ENCODE measurements around the gene ACTG1. TPM values are rescaled to one million over a fixed set of nuclear protein-coding genes. Genes with fewer than 3 reads are reported as not detected.
A peak's percentile ranks its signal among the peaks of the same experiment; 100 is the strongest.

Gene ACTG1
- total RNA-seq, 1 donor, result 10,242 TPM

DNA sequence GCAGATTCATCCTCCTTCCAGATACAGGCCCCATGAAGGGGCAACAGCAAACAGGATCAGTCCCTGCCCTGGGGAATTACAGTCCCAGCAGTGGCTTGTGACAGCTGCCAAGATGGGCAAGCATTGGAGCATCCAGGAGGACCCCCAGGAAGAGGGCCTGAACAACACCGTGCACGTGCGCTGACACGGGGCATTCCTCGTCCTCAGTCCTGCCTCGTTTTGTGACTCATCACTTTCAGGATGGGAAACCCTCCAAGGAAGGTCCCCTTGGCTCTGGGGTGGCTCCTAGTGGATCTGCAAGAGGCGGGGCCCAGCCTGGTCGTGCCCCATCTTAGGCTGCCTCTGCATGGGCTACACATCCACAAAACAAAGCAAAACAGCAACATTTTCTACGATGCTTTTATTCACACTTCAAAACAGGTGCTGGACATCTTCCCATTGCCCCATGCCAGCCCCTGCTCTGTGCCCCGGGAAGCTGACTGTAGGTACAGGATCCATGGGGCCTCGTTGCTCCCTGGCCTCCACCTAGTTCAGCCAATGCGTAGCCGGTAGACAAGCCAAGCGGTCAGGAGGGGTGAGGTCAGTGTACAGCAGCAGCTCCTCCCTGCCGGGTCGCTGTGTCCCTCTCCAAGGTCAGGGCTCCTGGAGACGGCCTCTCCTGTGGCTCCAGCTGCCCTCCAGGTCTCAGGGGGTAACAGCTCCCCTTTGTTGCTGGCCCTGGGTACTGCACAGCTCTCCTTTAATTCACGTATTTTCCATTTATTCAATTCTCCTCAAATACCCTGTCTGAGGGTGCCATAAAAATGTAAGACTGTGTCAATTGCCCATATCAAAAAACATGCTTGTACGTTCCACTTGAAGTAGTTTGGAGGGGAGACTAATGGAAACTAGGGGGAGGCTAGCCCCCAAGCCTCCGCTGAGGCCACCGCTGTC lies 32.2 kb downstream of the ACTG1 start:
- H3K4me3 ChIP-seq (ENCODE audit: low read depth, low read length), result no peak overlapping the region
- DNase-seq (ENCODE audit: low read depth), result peak; percentile 67
- TF ChIP-seq, protein P1, sequence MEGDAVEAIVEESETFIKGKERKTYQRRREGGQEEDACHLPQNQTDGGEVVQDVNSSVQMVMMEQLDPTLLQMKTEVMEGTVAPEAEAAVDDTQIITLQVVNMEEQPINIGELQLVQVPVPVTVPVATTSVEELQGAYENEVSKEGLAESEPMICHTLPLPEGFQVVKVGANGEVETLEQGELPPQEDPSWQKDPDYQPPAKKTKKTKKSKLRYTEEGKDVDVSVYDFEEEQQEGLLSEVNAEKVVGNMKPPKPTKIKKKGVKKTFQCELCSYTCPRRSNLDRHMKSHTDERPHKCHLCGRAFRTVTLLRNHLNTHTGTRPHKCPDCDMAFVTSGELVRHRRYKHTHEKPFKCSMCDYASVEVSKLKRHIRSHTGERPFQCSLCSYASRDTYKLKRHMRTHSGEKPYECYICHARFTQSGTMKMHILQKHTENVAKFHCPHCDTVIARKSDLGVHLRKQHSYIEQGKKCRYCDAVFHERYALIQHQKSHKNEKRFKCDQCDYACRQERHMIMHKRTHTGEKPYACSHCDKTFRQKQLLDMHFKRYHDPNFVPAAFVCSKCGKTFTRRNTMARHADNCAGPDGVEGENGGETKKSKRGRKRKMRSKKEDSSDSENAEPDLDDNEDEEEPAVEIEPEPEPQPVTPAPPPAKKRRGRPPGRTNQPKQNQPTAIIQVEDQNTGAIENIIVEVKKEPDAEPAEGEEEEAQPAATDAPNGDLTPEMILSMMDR (IDR thresholded peaks at IDR 0.05; ENCODE audit: insufficient read depth, low read depth, low read length), result no peak

DNA sequence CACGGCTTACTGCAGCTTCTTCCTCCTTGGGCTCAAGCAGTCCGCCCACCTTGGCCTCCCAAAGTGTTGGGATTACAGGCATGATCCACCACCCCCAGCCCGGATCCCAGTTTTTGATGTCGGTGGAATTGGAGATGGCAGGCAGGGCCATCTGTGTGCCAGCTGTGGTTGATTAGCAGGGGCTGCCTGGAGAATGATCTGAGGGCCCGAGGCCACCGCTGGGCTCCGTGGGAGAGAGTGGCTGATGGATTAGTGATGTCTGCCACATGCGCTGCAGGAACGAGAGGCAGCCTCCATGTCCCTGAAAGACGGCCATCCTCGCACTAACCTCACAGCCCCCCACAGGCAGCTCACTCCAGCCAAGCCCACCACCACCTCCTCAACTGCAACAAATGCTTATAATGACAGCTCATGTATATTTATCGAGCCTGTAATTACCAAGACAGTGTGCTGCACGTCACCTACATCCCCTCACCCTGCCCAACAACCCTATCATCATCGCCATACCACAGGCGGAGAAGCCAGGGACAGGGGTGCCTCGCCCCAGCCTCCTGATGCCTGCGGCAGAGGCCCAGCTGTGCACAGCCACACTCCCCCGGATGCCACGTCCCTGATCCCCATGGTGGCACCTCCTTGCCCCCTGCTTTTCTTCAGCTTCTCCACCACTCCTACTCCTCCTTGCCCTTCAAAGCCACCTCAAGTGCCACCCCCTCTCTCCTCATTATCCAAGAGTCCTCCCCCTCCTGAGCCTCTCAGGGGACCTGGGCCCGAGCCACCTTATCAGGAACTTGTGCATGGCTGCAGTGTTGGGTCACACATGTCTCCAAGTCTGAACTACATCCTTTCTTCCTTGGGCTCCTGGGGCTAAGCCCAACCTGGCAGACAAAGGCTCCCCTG lies 33.2 kb downstream of the ACTG1 start:
- TF ChIP-seq, protein P1 (IDR thresholded peaks at IDR 0.05; ENCODE audit: insufficient read depth, low read depth, low read length), result no peak
- no peak overlapping the region for H3K4me3 ChIP-seq (ENCODE audit: low read depth, low read length)
- no peak for DNase-seq (ENCODE audit: low read depth)

DNA sequence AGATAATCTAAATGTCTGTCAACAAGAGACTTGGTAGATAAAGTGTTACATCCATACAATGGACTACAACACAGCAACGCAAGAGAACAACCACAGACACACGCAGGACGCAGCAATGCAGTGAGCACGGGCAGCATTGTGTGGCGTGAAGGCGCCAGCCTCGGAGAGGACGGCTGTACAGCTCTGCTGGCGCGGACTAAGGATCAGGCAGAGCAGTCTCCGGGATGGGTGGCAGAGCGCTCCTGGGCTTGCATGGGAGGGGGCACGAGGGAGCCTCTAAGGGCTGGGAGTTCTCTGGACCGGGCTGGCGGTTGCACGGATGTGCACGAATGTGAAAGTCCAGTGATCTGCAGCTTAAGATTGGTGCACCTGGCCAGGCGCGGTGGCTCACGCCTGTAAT lies 34.5 kb downstream of the ACTG1 start:
- no peak for DNase-seq (ENCODE audit: low read depth)
- no peak overlapping the region for H3K4me3 ChIP-seq (ENCODE audit: low read depth, low read length)
- TF ChIP-seq, protein P1 (IDR thresholded peaks at IDR 0.05; ENCODE audit: insufficient read depth, low read depth, low read length), result no peak

DNA sequence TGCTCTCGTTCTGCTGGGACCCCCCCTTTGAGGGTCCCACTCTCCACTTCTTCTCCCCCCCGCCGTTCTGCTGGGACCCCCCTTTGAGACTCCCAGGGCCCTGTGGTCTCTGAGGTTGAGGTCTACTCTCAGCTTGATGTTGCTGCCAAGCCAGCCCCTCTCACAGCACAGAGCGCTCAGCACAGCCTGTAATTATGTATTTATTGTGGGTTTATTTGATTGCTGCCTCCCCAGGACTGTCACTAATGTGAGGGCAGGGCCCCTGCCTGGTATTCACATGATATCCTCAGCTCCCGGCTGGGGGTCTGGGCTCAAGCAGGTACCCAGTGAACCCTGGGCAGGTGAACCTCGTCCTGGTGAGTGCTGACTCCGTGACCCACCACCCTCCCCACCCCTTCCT lies 35.4 kb downstream of the ACTG1 start:
- no peak overlapping the region for H3K4me3 ChIP-seq (ENCODE audit: low read depth, low read length)
- TF ChIP-seq, protein P1 (IDR thresholded peaks at IDR 0.05; ENCODE audit: insufficient read depth, low read depth, low read length), result no peak
- no peak for DNase-seq (ENCODE audit: low read depth)

DNA sequence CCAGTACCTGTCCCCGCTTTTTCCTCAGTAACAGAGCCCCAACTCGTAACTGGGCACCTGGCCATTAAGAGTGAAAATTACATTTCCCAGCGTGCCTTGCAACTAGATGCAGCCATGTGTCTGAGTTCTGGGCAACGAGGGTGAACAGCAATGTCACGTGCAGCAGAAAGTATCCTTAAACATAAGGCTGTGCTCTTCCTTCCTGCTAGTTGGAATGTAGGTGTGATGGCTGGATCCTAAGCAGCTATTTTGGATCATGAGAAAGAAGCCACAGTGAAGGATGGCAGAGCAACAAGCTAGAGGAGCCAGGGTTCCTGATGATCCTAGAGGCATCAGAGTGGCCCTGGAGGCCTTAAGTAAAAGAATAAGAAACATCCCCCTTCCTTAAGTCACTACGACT lies 36.0 kb downstream of the ACTG1 start:
- DNase-seq (ENCODE audit: low read depth), result no peak
- TF ChIP-seq, protein P1 (IDR thresholded peaks at IDR 0.05; ENCODE audit: insufficient read depth, low read depth, low read length), result no peak
- no peak overlapping the region for H3K4me3 ChIP-seq (ENCODE audit: low read depth, low read length)

DNA sequence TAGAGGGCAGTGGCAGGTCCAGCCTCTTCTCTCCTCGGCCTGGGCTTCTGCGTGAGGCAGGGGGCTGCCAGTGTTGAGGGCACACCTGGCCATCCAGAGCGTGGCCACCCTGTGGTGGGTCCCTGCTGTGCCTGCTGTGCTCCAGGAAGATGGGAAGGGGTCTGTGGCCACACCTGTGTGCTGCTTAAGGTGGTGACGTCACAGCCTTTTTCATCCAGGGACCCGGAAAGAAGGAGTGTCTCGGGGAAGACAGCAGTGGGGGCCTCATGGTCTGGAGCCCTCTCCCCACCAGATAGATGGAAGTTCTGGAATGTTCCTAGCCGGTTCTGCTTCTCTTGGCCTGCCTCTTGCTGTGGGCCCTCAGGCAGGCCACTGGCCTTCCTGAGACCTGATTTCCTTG lies 36.5 kb downstream of the ACTG1 start:
- H3K4me3 ChIP-seq (ENCODE audit: low read depth, low read length), result no peak overlapping the region
- no peak for DNase-seq (ENCODE audit: low read depth)
- TF ChIP-seq, protein P1 (IDR thresholded peaks at IDR 0.05; ENCODE audit: insufficient read depth, low read depth, low read length), result no peak
